Central memory CD8-positive, alpha-beta T cell (primary cell): ENCODE results near the gene QSOX2.
"Not testable (repeated sequence)": the region's sequence is repeated elsewhere in the genome, so short reads cannot be mapped to it uniquely, and the experiment has no call there.

Experiments used
- ATAC-seq: fragments of 150-1000 bp; cut with Tn5 transposase; replicated peaks from 2 replicates; pipeline ENCODE4 v1.10.0; 2022; ENCODE audit warnings: mild to moderate bottlenecking, moderate FRiP score, moderate number of reproducible peaks; ENCODE audit not compliant: poor library complexity, severe bottlenecking; ENCODE audit errors: extremely low read depth
- DNase-seq, 2 donors: peaks; one replicate each; pipeline ENCODE4 v3.0.0; 2021; ENCODE audit warnings: low spot score in 2 of 2
- H3K27ac Mint-ChIP-seq: one replicate; pipeline ENCODE4 v1.8.0; 2022; ENCODE audit warnings: low read depth, mild to moderate bottlenecking, moderate library complexity, mixed read lengths
- H3K27me3 Mint-ChIP-seq: one replicate; pipeline ENCODE4 v1.8.0; 2022; ENCODE audit warnings: mixed read lengths
- H3K36me3 Mint-ChIP-seq: one replicate; pipeline ENCODE4 v1.8.0; 2022; ENCODE audit warnings: mild to moderate bottlenecking, moderate library complexity, mixed read lengths; ENCODE audit not compliant: insufficient read depth
- H3K4me1 Mint-ChIP-seq: one replicate; pipeline ENCODE4 v1.8.0; 2022; ENCODE audit warnings: mixed read lengths
- H3K4me3 Mint-ChIP-seq: one replicate; pipeline ENCODE4 v1.8.0; 2022; ENCODE audit warnings: mild to moderate bottlenecking, moderate library complexity, mixed read lengths
- H3K9me3 Mint-ChIP-seq: one replicate; pipeline ENCODE4 v1.8.0; 2022; ENCODE audit warnings: mixed read lengths

Gene QSOX2

DNA sequence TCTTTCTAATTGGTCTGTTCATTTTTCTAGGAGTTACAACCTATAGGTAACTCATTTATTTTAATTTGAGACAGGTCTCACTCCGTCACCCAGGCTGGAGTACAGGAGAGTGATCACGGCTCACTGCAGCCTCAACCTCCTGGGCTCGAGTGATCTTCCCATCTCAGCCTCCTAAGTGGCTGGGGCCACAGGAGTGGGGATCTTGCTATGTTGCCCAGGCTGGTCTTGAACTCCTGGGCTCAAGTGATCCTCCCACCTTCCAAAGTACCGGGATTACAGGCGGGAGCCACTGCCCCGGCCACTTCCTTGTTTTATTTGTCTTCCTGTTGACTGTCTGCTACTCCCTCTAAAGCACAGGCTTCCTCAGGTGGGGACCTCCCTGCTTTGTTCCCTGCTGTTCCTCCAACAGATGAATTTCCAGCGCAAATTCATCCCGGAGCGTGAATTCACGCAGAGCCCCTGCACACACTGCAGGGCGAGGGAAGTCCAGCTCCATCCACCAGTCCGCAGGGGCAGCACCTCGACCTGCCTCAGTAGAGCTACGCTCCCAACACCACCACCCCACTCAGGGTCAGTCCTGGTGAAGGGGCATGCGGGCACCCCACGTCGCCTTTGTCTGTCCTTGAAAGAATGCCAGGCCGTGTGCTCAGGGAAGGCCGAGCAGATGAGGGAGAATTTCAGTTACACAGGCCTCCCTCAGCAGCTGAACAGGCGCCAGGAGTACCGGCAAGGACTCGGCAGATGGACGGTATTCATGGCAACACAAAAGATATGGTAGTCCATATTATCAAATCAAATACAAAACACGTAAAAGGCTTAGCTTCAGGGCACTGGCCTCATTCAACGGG lies 6.3 kb downstream of the QSOX2 start:
- H3K27me3 Mint-ChIP-seq = no peaks in the 10 kb centered on the region
- no peak overlapping the region for H3K4me3 Mint-ChIP-seq
- no peaks in the 10 kb centered on the region for H3K9me3 Mint-ChIP-seq
- H3K36me3 Mint-ChIP-seq = peaks cover 12% of the 10 kb centered on the region
- DNase-seq (no peak), ATAC-seq (no peak)
- peaks cover 41% of the 10 kb centered on the region for H3K4me1 Mint-ChIP-seq
- H3K27ac Mint-ChIP-seq = no peak overlapping the region

- Mint-ChIP-seq H3K9me3 (no peaks in the 10 kb centered on the region), H3K36me3 (peaks cover 10% of the 10 kb centered on the region), H3K27me3 (no peaks in the 10 kb centered on the region), H3K4me3 (no peak overlapping the region), H3K4me1 (peaks cover 38% of the 10 kb centered on the region), H3K27ac (no peak overlapping the region)
- no peak for DNase-seq
- ATAC-seq = no peak
These were observed 7.3 kb downstream of the QSOX2 start for GRCh38 chr9:136238342-136238732.

DNA sequence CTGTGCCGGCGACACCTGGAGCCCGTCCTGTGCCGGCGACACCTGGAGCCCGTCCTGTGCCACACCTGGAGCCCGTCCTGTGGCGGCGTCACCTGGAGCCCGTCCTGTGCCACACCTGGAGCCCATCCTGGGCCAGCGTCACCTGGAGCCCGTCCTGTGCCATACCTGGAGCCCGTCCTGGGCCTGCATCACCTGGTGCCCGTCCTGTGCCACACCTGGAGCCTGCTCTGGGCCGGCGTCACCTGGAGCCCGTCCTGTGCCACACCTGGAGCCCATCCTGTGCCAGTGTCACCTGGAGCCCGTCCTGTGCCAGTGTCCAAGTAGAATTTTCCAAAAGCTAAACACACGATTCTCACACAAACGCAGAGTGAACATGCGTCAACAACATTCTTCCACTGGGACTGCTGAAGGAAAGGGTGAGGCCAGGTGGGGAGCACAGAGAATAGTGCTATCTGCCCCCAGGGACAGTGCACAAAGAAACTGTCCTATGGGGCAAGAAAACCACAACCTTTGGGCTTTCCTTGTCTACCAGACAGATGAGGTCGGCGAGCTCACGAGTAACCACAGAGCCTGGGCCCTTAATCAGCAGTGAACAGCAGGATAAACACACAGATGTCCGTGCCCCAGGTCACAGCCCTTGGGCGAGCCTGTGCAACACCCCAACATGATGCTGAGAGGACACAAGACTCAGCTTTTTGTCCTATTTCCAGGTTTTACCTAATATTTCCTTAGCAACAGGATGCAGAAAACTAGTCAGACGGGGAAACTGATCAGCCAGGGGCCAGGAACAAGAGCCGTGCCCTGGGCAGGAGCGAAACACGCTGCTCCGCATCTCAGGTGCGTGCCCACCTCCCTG lies 7.9 kb downstream of the QSOX2 start:
- Mint-ChIP-seq H3K36me3 (peaks cover 10% of the 10 kb centered on the region), H3K27ac (no peak overlapping the region), H3K4me1 (peaks cover 38% of the 10 kb centered on the region), H3K4me3 (no peak overlapping the region), H3K27me3 (no peaks in the 10 kb centered on the region), H3K9me3 (no peaks in the 10 kb centered on the region)
- DNase-seq (no peak), ATAC-seq (no peak)

- H3K4me3 Mint-ChIP-seq, H3K27ac Mint-ChIP-seq, H3K9me3 Mint-ChIP-seq, ATAC-seq, H3K27me3 Mint-ChIP-seq, H3K36me3 Mint-ChIP-seq, DNase-seq: not testable (repeated sequence)
- H3K4me1 Mint-ChIP-seq = peaks cover 38% of the 10 kb centered on the region
These were observed 8.9 kb downstream of the QSOX2 start for GRCh38 chr9:136236471-136237410.

GRCh38 chr9:136235709-136236455 lies 9.7 kb downstream of the QSOX2 start:
- no peaks in the 10 kb centered on the region for H3K9me3 Mint-ChIP-seq
- H3K4me1 Mint-ChIP-seq = peaks cover 37% of the 10 kb centered on the region
- H3K36me3 Mint-ChIP-seq = peaks cover 8% of the 10 kb centered on the region
- no peak for ATAC-seq
- no peaks in the 10 kb centered on the region for H3K27me3 Mint-ChIP-seq
- H3K27ac Mint-ChIP-seq = no peak overlapping the region
- DNase-seq = no peak
- no peak overlapping the region for H3K4me3 Mint-ChIP-seq

GRCh38 chr9:136235171-136235570 lies 10.4 kb downstream of the QSOX2 start:
- peaks cover 39% of the 10 kb centered on the region for H3K4me1 Mint-ChIP-seq
- no peak overlapping the region for H3K27ac Mint-ChIP-seq
- H3K4me3 Mint-ChIP-seq = no peak overlapping the region
- peaks cover 12% of the 10 kb centered on the region for H3K36me3 Mint-ChIP-seq
- ATAC-seq = no peak
- no peaks in the 10 kb centered on the region for H3K9me3 Mint-ChIP-seq
- DNase-seq = no peak
- no peaks in the 10 kb centered on the region for H3K27me3 Mint-ChIP-seq

GRCh38 chr9:136234597-136234996 lies 11.0 kb downstream of the QSOX2 start:
- peaks cover 12% of the 10 kb centered on the region for H3K36me3 Mint-ChIP-seq
- DNase-seq (peak in 1 of 2 donors; percentile 40), ATAC-seq (no peak)
- no peak overlapping the region for H3K27ac Mint-ChIP-seq
- no peaks in the 10 kb centered on the region for H3K9me3 Mint-ChIP-seq
- H3K4me1 Mint-ChIP-seq = peaks cover 39% of the 10 kb centered on the region
- H3K27me3 Mint-ChIP-seq = no peaks in the 10 kb centered on the region
- no peak overlapping the region for H3K4me3 Mint-ChIP-seq

- DNase-seq (no peak), ATAC-seq (no peak)
- Mint-ChIP-seq H3K4me1 (peaks cover 31% of the 10 kb centered on the region), H3K27ac (no peak overlapping the region), H3K9me3 (no peaks in the 10 kb centered on the region), H3K36me3 (peaks cover 12% of the 10 kb centered on the region), H3K4me3 (no peak overlapping the region), H3K27me3 (no peaks in the 10 kb centered on the region)
These were observed 11.7 kb downstream of the QSOX2 start for GRCh38 chr9:136233868-136234267.

DNA sequence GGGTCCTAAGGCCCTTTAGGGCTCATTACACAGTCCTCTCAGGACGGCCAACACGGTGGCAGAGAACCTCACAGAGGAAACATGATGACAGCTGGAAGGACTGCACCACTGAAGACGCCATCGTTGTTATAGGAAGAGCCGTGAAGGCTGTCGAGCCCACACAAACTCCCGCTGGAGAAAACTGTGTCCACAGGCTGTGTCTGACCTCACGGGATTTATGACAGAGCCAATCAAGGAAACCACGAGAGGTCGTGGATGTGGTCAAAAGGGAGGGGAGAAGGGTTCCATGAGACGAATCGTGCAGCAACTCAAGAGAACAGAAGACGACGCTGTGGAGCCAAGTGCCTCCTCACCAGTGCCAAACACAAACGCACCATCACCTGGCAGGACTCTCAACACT lies 12.2 kb downstream of the QSOX2 start:
- Mint-ChIP-seq H3K4me1 (peaks cover 27% of the 10 kb centered on the region), H3K27me3 (no peaks in the 10 kb centered on the region), H3K9me3 (no peaks in the 10 kb centered on the region), H3K27ac (no peak overlapping the region), H3K36me3 (peaks cover 15% of the 10 kb centered on the region), H3K4me3 (no peak overlapping the region)
- DNase-seq (no peak), ATAC-seq (no peak)

- H3K4me3 Mint-ChIP-seq = no peak overlapping the region
- peaks cover 24% of the 10 kb centered on the region for H3K4me1 Mint-ChIP-seq
- H3K9me3 Mint-ChIP-seq = no peaks in the 10 kb centered on the region
- no peak overlapping the region for H3K27ac Mint-ChIP-seq
- DNase-seq (no peak), ATAC-seq (no peak)
- H3K36me3 Mint-ChIP-seq = peaks cover 13% of the 10 kb centered on the region
- H3K27me3 Mint-ChIP-seq = no peaks in the 10 kb centered on the region
These were observed 12.6 kb downstream of the QSOX2 start for GRCh38 chr9:136232969-136233368.

GRCh38 chr9:136231478-136232297 lies 13.9 kb downstream of the QSOX2 start:
- H3K4me3 Mint-ChIP-seq = no peak overlapping the region
- H3K9me3 Mint-ChIP-seq = no peaks in the 10 kb centered on the region
- DNase-seq (no peak), ATAC-seq (peak; percentile 58)
- peaks cover 13% of the 10 kb centered on the region for H3K36me3 Mint-ChIP-seq
- H3K27ac Mint-ChIP-seq = no peak overlapping the region
- H3K4me1 Mint-ChIP-seq = peaks cover 24% of the 10 kb centered on the region
- no peaks in the 10 kb centered on the region for H3K27me3 Mint-ChIP-seq
